ENCODE measurements around the gene CDC42BPB. TPM values are rescaled to one million over a fixed set of nuclear protein-coding genes. Genes with fewer than 3 reads are reported as not detected.

The CDC42BPB gene
- total RNA-seq, 1 donor from 2014 or later = 147 TPM

DNA sequence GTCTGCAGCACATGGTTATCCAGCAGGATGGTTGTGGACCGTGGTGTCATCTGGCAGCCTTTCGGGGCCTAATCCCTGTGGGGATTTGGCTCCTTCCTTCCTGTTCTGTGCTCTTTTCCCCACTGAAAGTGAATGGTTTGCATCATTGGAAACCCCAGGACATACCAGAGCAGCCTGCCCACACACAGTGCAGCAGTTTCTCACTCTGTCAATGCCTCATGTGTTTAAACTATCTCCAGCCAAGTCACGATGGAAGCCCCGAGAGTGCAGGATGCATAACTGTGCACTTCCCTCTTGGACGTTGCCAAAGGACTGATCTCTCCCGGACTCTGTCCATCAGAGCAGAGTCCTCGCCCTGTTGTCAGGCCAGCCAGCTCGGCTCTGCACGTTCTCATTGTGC lies 163.9 kb downstream of the CDC42BPB start:
- Histone ChIP-seq H3K36me3 (ENCODE audit: control insufficient read depth, insufficient read depth, low read length) (peaks cover 2% of the 10 kb centered on the region), H3K4me3 (ENCODE audit: low read depth, low read length) (no peak overlapping the region), H3K27me3 (ENCODE audit: control insufficient read depth, insufficient read depth, low read length) (no peaks in the 10 kb centered on the region)
- TF ChIP-seq, protein P1, sequence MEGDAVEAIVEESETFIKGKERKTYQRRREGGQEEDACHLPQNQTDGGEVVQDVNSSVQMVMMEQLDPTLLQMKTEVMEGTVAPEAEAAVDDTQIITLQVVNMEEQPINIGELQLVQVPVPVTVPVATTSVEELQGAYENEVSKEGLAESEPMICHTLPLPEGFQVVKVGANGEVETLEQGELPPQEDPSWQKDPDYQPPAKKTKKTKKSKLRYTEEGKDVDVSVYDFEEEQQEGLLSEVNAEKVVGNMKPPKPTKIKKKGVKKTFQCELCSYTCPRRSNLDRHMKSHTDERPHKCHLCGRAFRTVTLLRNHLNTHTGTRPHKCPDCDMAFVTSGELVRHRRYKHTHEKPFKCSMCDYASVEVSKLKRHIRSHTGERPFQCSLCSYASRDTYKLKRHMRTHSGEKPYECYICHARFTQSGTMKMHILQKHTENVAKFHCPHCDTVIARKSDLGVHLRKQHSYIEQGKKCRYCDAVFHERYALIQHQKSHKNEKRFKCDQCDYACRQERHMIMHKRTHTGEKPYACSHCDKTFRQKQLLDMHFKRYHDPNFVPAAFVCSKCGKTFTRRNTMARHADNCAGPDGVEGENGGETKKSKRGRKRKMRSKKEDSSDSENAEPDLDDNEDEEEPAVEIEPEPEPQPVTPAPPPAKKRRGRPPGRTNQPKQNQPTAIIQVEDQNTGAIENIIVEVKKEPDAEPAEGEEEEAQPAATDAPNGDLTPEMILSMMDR (IDR thresholded peaks at IDR 0.05; ENCODE audit: insufficient read depth, low read length, poor library complexity, severe bottlenecking) = no peak
- no peak for DNase-seq (ENCODE audit: low read depth)

DNA sequence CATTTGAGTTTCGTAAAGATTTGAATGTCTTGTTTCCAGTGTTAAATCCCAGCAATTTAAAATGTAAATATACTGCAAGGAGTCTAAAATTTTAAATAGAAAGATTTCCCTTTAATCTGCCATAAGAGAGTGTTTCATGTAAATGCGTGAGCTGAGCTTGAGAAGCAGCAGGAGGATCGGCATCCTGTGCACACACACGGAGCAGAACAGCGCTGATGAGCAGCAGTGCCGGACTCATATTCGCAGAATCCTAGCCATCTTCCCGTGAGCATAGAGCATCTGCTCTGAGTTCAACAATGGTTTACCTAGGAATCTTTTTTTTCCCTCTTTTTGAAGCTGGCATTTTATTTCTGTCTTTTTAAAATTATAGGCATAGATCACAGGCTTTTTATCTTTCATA lies 164.7 kb downstream of the CDC42BPB start:
- TF ChIP-seq, protein P1 (IDR thresholded peaks at IDR 0.05; ENCODE audit: insufficient read depth, low read length, poor library complexity, severe bottlenecking) = no peak
- Histone ChIP-seq H3K27me3 (ENCODE audit: control insufficient read depth, insufficient read depth, low read length) (no peaks in the 10 kb centered on the region), H3K4me3 (ENCODE audit: low read depth, low read length) (no peak overlapping the region), H3K36me3 (ENCODE audit: control insufficient read depth, insufficient read depth, low read length) (peaks cover 2% of the 10 kb centered on the region)
- no peak for DNase-seq (ENCODE audit: low read depth)

DNA sequence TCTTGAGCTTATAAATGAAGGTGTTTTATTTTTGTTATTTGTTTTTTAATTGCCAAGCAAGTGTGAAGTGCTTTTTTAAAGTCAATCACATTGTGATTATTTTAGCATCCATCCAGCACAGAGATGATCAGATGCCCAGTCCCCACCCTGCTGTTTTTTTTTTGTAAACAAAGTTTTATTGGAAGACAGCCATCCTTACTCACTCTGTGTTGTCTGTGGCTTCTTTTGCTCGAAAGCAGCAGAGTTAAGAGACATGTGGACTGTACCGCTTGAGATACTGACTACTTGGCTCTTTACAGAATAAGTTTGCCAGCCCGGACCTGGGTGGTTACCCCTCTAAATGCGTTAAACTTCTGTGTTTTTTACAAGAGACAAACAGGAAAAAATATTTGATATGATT lies 165.8 kb downstream of the CDC42BPB start:
- DNase-seq (ENCODE audit: low read depth) = no peak
- peaks cover 2% of the 10 kb centered on the region for H3K36me3 ChIP-seq (ENCODE audit: control insufficient read depth, insufficient read depth, low read length)
- H3K4me3 ChIP-seq (ENCODE audit: low read depth, low read length) = no peak overlapping the region
- H3K27me3 ChIP-seq (ENCODE audit: control insufficient read depth, insufficient read depth, low read length) = no peaks in the 10 kb centered on the region
- TF ChIP-seq, protein P1 (IDR thresholded peaks at IDR 0.05; ENCODE audit: insufficient read depth, low read length, poor library complexity, severe bottlenecking) = no peak

- H3K27me3 ChIP-seq (ENCODE audit: control insufficient read depth, insufficient read depth, low read length) = no peaks in the 10 kb centered on the region
- no peak for DNase-seq (ENCODE audit: low read depth)
- peaks cover 3% of the 10 kb centered on the region for H3K36me3 ChIP-seq (ENCODE audit: control insufficient read depth, insufficient read depth, low read length)
- TF ChIP-seq, protein P1 (IDR thresholded peaks at IDR 0.05; ENCODE audit: insufficient read depth, low read length, poor library complexity, severe bottlenecking) = no peak
- no peak overlapping the region for H3K4me3 ChIP-seq (ENCODE audit: low read depth, low read length)
Measured at GRCh38 chr14:102891111-102891510, 166.2 kb downstream of the CDC42BPB start.

- TF ChIP-seq, protein P1 (IDR thresholded peaks at IDR 0.05; ENCODE audit: insufficient read depth, low read length, poor library complexity, severe bottlenecking) = no peak
- no peak for DNase-seq (ENCODE audit: low read depth)
- Histone ChIP-seq H3K36me3 (ENCODE audit: control insufficient read depth, insufficient read depth, low read length) (peaks cover 4% of the 10 kb centered on the region), H3K27me3 (ENCODE audit: control insufficient read depth, insufficient read depth, low read length) (no peaks in the 10 kb centered on the region), H3K4me3 (ENCODE audit: low read depth, low read length) (no peak overlapping the region)
Measured at GRCh38 chr14:102889615-102890014, 167.7 kb downstream of the CDC42BPB start.

DNA sequence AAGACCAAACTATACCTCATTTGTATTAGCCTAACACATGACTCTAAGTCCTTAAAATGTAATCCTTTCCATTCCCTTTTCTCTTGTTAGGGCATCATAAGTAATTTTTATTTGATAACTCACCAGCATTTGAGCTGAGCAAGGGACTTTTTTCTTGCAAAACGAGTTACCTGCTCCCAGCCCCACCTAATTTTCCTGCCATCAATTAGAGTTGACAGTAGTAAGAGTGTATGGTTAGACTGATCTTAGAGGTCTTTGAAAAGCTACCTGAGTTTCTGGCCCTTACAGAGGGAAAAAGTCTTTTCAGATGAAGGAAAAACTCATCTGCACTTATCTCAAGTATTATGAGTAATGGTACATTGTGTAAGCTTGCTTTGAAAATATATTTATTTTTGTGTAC lies 168.6 kb downstream of the CDC42BPB start:
- Histone ChIP-seq H3K36me3 (ENCODE audit: control insufficient read depth, insufficient read depth, low read length) (peaks cover 4% of the 10 kb centered on the region), H3K27me3 (ENCODE audit: control insufficient read depth, insufficient read depth, low read length) (no peaks in the 10 kb centered on the region), H3K4me3 (ENCODE audit: low read depth, low read length) (no peak overlapping the region)
- TF ChIP-seq, protein P1 (IDR thresholded peaks at IDR 0.05; ENCODE audit: insufficient read depth, low read length, poor library complexity, severe bottlenecking) = no peak
- no peak for DNase-seq (ENCODE audit: low read depth)
